Adipose tissue (tissue), 3 donors: ENCODE data around the gene CAPN12. TPM values are rescaled to one million over a fixed set of nuclear protein-coding genes. Genes with fewer than 3 reads are reported as not detected.

Experiments
- H3K27ac ChIP-seq: one replicate; pipeline ENCODE4 v1.5.1; 2013; ENCODE audit warnings: low read depth, low read length
- WGBS, 3 donors: extraction: QIAGEN DNeasy Blood & Tissue Kit; methylation state at CpG; one replicate each; pipeline ENCODE4 v1.1.7; 2013; 5-methylcytosine and 5-hydroxymethylcytosine counted together
- polyA plus RNA-seq, 3 donors: library from polyadenylated mRNA; stranded (reverse); fragments of 200-250 nt; gene quantifications; one replicate each; pipeline ENCODE4 v1.2.3, GENCODE V29; 2013
- donor health status: healthy with polysubstance abuse.
- donor health status: Bipolar disorder and iron deficiency.
- donor health status: healthy.

Gene CAPN12
- polyA plus RNA-seq, 3 donors = 1.6 to 4.3 (median 3.1) TPM

- H3K27ac ChIP-seq = no peak overlapping the region
- 51 to 72% (median 58%) methylated on average over 10 of the region's 10 CpGs for WGBS, 3 donors
Observed at GRCh38 chr19:38707512-38708114, 36.7 kb downstream of the CAPN12 start.

GRCh38 chr19:38706792-38707511 lies 37.3 kb downstream of the CAPN12 start:
- no peak overlapping the region for H3K27ac ChIP-seq
- WGBS, 3 donors = 70 to 77% (median 73%) methylated on average over 16 of the region's 16 CpGs

- WGBS, 3 donors = 71 to 87% (median 81%) methylated on average over 22 of the region's 22 CpGs
- H3K27ac ChIP-seq = no peak overlapping the region
Observed at GRCh38 chr19:38705197-38706019, 38.9 kb downstream of the CAPN12 start.

GRCh38 chr19:38704488-38705026 lies 39.7 kb downstream of the CAPN12 start:
- 86 to 91% (median 90%) methylated on average over 13 of the region's 13 CpGs for WGBS, 3 donors
- H3K27ac ChIP-seq = no peak overlapping the region

GRCh38 chr19:38703509-38703908 lies 40.8 kb downstream of the CAPN12 start:
- 91 to 94% (median 92%) methylated on average over 14 of the region's 14 CpGs for WGBS, 3 donors
- H3K27ac ChIP-seq = no peak overlapping the region

- H3K27ac ChIP-seq = no peak overlapping the region
- WGBS, 3 donors = 81 to 85% (median 82%) methylated on average over 14 of the region's 14 CpGs
Observed at GRCh38 chr19:38702278-38702677, 42.0 kb downstream of the CAPN12 start.

GRCh38 chr19:38701455-38702063 lies 42.7 kb downstream of the CAPN12 start:
- H3K27ac ChIP-seq = no peak overlapping the region
- 49 to 76% (median 72%) methylated on average over 11 of the region's 11 CpGs for WGBS, 3 donors

- WGBS, 3 donors = 86 to 91% (median 87%) methylated on average over 18 of the region's 18 CpGs
- H3K27ac ChIP-seq = no peak overlapping the region
Observed at GRCh38 chr19:38700902-38701454, 43.3 kb downstream of the CAPN12 start.

GRCh38 chr19:38700350-38700901 lies 43.8 kb downstream of the CAPN12 start:
- WGBS, 3 donors = 79 to 92% (median 86%) methylated on average over 21 to 22 of the region's 22 CpGs
- H3K27ac ChIP-seq = no peak overlapping the region

GRCh38 chr19:38699647-38700349 lies 44.5 kb downstream of the CAPN12 start:
- H3K27ac ChIP-seq = no peak overlapping the region
- 74 to 85% (median 78%) methylated on average over 18 of the region's 18 CpGs for WGBS, 3 donors

- WGBS, 3 donors = 74 to 84% (median 82%) methylated on average over 7 of the region's 7 CpGs
- H3K27ac ChIP-seq = no peak overlapping the region
Observed at GRCh38 chr19:38699027-38699346, 45.3 kb downstream of the CAPN12 start.

- H3K27ac ChIP-seq = no peak overlapping the region
- WGBS, 3 donors = 77 to 85% (median 79%) methylated on average over 22 of the region's 22 CpGs
Observed at GRCh38 chr19:38698225-38699026, 45.8 kb downstream of the CAPN12 start.

- WGBS, 3 donors = 75 to 84% (median 77%) methylated on average over 11 of the region's 11 CpGs
- H3K27ac ChIP-seq = no peak overlapping the region
Observed at GRCh38 chr19:38697641-38698071, 46.6 kb downstream of the CAPN12 start.

- H3K27ac ChIP-seq = no peak overlapping the region
- WGBS, 3 donors = 90 to 94% (median 94%) methylated on average over 6 of the region's 6 CpGs
Observed at GRCh38 chr19:38697197-38697596, 47.1 kb downstream of the CAPN12 start.

GRCh38 chr19:38696729-38697055 lies 47.6 kb downstream of the CAPN12 start:
- H3K27ac ChIP-seq = no peak overlapping the region
- WGBS, 3 donors = 85 to 94% (median 93%) methylated on average over 6 of the region's 6 CpGs

- H3K27ac ChIP-seq = no peak overlapping the region
- WGBS, 3 donors = 86 to 90% (median 87%) methylated on average over 22 of the region's 22 CpGs
Observed at GRCh38 chr19:38695832-38696728, 48.2 kb downstream of the CAPN12 start.
